ENCODE measurements around the gene AK6.
"Not testable (repeated sequence)": the region's sequence is repeated elsewhere in the genome, so short reads cannot be mapped to it uniquely, and the experiment has no call there.

AK6 gene

GRCh38 chr5:69369340-69370121, at the start of gene AK6, which contains the start of the genes RAD17 and TAF9:
Gene AK6 (minus strand): TSS chr5:69369520. CDS start chr5:69369490, 30 bp downstream.
Gene RAD17 (plus strand): TSS chr5:69369818. CDS start chr5:69372209, 2,391 bp downstream.
Gene TAF9 (minus strand): TSS chr5:69369520. CDS start chr5:69365737, 3,783 bp downstream.
- peak; percentile 91 for DNase-seq

- DNase-seq: no peak
These were observed 49.2 kb upstream of the AK6 start for GRCh38 chr5:69418554-69418953.

GRCh38 chr5:69416699-69417098, 47.4 kb upstream of the AK6 start:
- DNase-seq: no peak

GRCh38 chr5:69416180-69416579, 46.9 kb upstream of the AK6 start:
- DNase-seq: no peak

GRCh38 chr5:69415584-69415958, 46.3 kb upstream of the AK6 start:
- no peak for DNase-seq

DNA sequence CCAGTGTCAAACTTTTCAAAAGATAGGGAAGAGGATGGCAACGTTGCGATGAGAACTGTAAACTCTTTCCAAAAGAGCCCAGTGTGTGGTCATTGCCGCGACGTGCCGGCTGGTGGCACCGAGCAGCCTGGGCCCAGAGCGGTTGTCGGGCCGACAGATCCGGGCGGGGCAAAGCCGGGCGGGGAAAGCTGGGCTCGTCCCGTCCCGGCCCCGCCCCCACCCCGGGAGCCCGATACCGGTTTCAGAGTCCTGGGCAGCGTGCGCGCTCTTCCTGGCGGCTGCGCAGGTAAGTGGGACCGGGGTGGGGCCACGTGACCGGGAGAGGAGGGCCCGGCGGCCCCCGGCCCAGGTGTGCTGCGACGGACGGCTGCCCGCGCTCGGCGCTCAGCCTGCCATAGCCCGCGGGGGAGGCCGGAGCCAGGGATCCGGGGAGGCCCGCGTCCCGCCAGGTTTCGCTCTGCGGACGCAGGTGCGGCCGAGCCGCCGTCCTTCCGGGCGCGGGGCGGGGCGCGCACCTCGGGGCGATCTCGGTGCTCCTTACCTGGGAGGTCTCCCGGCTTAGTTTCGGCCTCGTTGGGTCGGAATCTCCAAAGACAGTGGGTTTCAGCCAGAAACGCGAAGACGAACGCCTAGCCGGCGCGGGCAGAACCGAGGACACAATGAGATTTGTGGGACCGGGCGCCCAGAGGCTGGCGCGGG, 45.7 kb upstream of the AK6 start, which contains the start of gene MARVELD2:
MARVELD2 (plus strand) TSS at position 232 of the 699 bp plus-strand sequence. CDS start 4,270 bp downstream, outside the sequence.
- DNase-seq: peak; percentile 47

DNA sequence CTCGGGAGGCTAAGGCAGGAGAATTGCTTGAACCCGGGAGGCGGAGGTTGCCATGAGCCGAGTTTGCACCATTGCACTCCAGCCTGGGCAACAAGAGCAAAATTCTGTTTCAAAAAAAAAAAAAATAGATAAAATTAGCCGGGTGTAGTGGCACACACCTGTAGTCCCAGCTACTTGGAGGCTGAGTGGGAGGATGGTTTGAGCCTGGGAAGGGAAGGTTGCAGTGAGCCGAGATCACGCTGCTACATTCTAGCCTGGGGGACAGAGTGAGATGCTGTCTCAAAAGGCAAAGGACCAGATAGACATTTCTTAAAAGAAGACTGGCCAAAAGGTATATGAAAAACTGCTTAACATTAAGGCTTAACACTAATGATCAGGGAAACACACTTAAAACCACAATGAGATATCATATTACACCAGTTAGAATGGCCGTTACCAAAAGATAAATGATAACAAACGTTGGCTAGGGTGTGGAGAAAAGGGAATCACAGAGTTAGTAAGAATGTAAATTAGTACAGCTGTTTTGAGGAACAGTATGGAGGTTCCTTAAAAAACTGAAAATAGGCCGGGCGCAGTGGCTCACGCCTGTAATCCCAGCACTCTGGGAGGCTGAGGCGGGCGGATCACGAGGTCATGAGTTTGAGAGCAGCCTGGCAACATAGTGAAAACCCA, 35.5 kb upstream of the AK6 start:
- DNase-seq: no peak

DNA sequence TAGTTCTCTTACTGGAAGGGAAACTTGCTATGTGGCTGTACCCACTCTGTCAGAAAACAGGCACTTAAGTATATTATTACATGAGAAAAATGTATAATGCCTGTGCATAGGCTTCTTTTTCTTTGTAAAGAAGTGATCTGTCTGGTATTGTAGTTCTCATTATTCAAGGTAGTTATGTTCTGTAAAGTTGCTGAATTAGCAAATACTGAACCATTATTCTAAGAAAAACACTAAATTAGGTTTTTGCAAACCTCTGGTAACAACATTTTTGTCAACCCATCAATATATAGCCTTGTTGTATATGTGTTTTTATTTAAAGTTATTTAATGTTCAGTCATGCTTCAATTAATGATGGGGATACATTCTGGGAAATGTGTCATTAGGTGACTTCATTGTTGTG, 9.1 kb upstream of the AK6 start:
- no peak for DNase-seq

DNA sequence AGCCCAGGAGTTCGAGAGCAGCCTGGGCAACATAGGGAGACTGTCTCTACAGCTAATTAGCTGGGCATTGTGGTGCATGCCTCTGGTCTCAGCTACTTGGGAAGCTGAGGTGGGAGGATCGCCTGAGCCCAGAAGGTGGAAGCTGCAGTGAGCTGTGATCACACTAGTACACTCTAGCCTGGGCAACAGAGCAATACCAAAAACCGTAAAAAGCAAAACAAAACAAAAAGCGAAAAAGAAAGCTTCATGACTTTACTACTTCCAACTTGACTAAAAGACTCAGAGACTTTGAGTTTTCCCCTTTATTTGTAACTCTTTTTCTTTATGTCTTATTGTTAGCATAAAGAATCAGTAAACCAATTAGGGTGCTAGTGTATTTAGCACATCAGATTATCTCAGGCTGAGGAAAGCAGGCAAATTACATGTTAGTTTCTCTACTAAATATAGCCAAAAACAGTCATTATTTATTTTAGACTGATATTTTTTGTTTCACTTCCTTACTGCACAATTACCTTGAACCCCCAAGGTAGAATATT, 5.7 kb upstream of the AK6 start:
- no peak for DNase-seq

- no peak for DNase-seq
These were observed 3.1 kb upstream of the AK6 start for GRCh38 chr5:69372394-69372793.

- not testable (repeated sequence) for DNase-seq
These were observed 1.0 kb upstream of the AK6 start for GRCh38 chr5:69370335-69370734.

GRCh38 chr5:69368458-69369339, 621 bp downstream of the AK6 start:
- DNase-seq: peak; percentile 6

GRCh38 chr5:69367697-69368279, 1.5 kb downstream of the AK6 start:
- DNase-seq: no peak

GRCh38 chr5:69364850-69365249, 4.5 kb downstream of the AK6 start:
- peak; percentile 17 for DNase-seq

DNA sequence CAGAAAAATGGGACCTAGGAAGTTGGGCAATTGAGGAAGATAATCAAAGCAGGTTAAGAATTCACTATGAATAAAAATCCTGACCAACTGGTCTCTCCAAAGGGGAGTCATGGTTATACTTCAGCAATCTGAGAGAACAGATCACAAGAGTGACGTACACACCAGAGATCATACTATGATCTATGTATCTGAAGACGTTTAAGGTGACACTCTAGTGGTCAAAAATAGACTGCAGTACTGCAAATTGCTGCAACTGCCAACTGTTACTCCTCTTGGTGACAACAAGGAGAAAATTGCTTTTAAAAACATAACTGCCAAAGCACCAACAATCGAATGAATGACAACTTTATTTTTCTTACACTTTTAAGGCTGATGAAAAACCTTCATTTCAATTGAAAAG, 4.9 kb downstream of the AK6 start:
- no peak for DNase-seq

- no peak for DNase-seq
These were observed 8.9 kb downstream of the AK6 start for GRCh38 chr5:69360442-69360841.

DNA sequence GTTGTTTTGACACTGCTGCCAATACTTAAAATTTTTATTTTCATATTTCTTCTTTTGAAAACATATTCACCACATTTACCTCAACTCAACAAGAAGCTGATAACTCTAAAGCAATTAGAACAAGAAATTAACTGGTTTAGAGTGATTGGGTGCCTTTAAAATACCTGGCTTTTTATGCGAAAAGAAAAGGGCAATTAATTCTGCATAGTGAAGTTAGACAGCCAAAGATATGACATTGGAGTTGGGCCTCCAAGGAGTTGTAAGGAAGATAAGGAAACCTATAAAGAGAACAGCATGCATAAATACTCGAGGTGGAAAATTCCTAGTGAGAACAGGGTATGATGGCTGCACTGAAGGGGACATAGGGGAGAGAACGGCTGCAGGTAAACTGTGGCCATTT, 9.6 kb downstream of the AK6 start:
- DNase-seq: no peak

DNA sequence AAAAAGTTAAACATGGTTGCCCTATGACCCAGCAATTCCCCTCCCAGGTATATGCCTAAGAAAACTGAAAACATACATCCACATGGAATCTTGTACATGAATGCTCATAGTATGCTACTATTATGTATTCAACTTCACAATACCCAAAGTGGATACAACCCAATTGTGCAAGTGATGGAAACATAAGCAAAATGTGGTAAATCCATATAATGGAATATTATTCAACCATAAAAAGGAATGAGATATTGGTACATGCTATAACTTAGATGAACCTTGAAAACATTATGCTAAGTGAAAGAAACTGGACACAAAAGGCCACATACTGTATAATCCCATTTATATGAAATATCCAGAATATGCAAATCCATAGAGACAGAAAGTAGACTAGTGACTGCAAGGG, 18.7 kb downstream of the AK6 start:
- no peak for DNase-seq

- no peak for DNase-seq
These were observed 26.2 kb downstream of the AK6 start for GRCh38 chr5:69343083-69343482.

DNA sequence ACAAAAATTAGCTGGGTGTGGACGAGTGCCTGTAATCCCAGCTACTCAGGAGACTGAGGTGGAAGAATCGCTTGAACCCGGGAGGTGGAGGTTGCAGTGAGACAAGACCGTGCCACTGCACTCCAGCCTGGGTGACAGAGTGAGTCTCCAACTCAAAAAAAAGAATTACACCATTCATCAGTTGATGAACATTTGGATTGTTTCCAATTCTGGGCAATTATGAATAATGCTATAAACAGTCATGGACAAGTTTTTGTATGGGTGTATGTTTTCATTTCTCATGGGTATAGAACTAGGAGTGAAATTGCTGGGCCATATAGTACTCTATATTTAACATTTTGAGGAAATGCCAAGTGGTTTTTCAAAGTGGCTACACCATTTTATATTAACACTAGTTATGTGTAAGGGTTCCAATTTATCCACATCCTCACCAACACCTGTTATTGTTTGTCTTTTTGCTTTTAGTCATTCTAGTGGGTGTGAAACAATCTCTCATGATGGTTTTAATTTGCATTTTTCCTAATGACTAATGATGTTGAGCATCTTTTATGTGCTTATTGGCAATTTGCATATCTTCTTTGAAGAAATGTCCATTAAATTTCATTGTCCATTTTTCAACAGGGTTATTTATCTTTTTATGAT, 27.7 kb downstream of the AK6 start:
- peak; percentile 8 for DNase-seq

- DNase-seq: peak; percentile 22
These were observed 33.9 kb downstream of the AK6 start for GRCh38 chr5:69335341-69335935.

Measured in EL (cell line).